NCI-H146 treated with DMSO at 0.1 percent for 48 hours (cell line): ENCODE data around the gene CXCR5.

Experiments
- DNase-seq: peaks from one replicate; lab custom pipeline; 2025; ENCODE audit not compliant: unreplicated experiment; lab: John Stamatoyannopoulos, UW

CXCR5 gene

DNA sequence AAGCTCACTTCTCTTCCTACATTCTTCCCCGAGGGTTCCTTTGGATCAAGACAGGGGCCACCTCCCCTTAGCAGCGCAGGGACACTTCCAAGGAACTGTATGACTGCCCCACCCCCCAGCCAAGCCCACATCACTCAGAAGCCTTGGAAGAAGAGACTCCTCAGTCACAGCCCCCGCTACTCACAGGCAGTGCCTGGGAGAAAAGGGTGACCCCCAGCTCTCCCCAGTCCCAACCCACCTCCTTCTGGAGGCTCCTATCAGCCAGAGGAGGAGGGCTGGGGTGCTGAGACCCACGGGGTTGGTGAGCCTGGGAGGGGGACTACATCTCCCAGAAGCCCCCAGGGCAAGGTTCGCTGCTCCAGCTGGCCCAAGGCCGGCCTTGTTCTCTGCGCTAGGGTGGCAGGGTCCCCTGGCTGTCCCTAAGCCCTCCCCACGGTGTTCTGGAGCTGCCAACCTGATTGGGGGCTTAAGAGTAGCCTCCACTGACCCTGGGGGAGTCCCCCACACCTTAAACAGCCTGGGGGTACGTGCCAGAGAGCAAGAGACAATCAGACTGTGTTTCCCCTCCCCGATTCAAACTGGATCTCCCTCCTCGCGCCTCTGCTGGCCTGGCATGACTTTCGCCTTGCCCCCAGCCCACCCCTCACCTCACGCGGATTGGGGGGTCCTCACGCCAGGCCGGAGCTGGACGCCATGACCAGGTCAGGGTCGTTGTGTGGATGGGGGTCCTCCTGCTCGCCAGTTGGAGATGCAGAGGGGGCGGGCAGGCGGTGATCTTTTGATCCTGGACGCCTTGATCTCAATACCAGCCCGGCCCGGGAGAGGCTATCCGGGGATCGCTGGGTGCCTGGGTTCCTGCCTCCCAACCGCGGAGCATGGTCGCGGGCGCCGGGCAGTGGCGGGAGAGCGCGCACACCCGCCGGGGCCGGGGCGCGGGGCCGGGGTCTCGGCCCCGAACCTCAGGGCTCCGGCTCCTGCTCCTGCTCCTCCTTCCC, 41.2 kb downstream of the CXCR5 start:
- DNase-seq = no peak

DNA sequence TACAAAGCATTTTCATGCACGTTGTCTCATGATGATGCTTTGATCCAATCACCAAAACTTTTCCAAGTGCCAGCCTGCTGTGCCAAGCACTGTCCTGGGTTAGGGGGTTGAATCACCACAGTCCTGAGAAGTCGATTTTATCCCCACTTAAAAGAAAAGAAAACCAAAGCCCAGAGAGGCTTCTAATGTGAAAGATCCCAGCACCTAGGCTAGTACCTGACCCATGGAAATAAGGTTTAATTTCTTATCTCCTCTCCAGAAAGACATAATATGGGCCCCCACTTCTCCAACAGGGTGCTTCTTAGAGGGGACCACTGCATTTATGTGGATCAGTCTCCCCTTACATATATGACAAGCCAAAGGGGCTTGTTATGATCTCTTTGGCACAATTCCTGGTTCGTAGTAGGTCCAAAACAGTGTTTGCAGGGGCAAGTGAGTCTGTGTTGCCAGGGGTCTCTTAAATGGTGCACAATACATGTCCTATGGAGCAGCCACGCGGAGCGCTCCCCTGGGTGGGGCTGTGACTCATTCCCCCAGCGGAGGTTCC, 43.9 kb downstream of the CXCR5 start:
- DNase-seq = no peak

DNA sequence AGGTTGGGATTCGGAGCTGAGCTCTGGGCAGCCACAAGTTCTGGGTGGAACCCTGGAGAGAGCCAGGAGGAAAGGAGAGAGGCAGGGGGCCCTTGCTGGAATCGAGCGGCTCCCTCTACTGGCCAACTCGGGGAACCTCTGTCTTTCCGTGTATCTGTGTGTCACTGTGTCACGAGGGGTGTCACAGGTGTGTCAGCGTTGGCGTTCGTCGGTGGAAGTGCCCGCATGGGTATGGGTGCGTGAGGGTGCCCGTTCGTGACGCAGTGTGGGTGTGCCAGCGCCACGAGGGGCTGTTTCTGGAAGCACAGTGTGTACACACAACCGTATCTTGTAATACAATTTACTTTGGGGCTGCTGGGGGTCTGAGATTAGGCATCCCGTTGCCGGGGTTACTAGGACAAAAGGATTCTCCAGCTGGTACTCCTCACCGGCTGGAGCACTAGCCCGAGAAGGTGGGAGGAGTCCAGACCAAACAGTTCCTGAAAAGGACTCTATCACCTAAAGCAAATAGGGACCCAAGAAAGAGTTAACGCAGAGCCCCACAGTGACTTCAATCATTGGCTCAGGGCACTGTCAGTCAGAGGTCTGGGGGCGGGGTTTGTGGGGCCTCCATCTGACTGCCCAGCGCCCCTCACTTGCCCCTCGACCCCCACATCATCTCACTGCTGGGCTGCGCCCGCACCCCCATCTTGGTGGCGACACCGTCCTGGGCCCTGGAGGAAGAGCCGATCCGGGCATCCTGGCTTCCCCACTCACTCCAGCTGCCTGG, 44.6 kb downstream of the CXCR5 start:
- peak; percentile 84 for DNase-seq

DNA sequence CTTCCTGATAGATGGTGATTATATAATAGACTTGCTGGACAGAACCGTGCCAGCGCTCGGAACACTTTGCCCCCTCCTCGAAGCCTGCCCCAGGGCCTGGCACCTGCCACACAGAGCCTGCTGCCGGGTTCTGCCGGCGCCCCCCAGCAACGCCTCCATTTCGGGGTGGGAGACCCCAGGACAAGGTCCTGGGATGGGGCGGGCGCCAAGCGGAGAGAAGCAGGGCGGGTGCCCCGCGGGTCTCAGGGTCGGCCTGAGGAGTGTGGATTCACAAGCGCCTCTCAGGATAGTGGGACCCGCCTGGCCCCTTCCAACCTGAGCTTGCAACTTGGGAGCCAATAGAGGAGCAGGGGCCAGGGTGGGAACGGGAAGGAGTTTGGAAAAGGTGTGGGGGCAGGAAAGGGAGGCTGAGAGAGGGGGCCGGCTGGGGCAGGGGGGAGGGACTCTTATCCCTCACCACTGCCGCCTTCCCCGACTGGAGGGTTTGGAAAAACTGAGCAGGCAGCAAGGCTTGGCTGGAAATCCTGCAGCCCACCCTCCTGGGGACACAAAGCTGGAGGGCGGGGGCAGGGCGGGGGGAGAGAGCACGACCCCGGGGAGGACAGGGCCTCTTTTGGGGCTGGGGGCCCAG, 45.3 kb downstream of the CXCR5 start:
- DNase-seq = no peak

DNA sequence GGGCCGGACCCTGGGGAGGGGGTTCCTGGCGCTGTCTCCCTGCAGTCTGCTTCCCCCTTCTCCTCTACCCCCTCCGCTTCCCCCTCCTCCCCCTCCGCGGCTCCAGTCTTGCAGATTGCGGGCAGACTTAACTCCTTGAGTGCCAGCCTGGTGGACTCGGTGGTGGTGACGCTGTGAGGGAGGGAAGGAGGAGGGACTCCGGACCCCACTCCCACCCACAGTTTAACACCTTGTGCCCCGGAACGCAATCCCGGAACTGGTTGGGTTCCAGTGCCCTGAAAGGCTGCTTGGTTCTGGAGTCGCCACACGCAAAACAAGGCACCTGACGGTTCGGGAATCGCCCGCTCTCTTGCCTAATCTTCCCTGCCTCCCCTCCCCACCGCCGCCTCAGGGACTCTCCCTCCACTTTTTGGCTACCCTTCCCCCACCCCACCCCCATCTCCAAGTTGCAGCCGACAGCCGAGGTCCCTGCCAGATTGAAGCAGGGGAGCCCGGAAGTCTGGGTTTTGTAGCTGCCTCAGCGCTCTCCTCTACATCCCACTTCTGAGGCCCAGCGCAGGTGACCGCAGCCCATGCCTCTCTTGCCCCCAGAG, 45.9 kb downstream of the CXCR5 start:
- DNase-seq = peak; percentile 28

DNA sequence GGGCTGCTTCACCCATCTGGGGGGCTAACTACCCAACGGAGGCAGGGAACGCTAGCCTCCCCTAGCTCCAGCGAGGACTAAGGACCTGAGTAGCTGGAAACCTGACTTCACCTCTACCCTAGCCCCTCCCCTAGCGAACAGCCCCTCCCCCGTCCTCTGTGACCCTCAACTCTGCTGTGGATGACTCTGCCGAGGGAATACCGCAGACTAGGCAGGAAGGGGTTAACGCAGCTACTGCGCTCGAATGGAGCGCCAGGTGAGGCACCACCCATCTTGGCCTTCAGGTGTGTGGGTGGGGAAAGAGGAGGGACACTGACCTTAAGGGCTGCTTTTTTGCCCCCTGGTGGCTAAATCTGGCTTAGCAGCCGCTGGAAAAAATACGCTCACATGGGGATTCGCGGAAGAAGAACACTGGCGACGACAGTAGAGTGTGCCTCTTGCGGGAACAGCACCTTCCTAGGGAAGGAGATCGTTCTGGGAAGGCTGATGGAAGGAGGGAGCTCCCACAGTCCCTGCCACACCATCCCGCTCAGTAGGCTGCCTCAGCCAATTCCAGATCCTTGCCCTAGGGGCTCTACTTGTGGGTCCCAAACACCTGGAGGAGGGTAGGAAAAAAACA, 46.5 kb downstream of the CXCR5 start:
- DNase-seq = peak; percentile 83

DNA sequence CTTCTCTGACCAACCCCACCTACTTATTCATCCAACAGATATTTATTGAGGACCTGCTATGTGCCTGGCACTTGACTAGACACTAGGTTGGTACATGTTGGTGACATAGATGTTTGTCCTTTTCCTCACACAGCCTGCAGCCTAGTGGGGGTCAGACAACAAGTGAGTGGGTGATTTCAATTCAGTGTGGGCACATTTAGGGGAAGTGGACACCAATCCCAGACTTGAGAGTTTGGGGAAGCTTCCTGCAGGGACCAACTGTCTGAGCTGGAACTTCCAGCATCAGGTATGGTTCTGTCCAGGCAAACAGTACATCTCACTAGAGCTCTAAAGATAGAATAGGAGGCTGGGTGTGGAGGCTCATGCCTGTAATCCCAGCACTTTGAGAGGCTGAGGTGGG, 47.9 kb downstream of the CXCR5 start:
- no peak for DNase-seq

DNA sequence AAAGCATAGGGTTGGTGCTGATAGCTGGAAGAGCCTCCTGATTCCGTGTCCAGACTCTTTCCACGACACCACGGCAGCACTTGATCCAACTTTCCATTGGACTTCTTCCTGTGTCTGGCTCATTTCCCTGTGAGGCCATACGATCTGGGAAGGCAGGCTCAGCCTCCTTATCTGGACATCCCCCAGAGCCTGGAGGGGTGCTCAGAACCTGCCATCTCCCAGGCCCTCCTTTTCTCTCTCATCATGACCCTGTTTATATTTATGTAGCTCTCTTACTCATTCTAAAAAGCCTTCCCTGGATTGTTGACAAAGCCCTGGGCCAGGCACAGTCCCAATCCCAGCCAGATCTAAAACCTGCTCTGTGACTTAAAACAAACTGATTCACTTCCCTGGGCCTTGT, 49.8 kb downstream of the CXCR5 start:
- no peak for DNase-seq

DNA sequence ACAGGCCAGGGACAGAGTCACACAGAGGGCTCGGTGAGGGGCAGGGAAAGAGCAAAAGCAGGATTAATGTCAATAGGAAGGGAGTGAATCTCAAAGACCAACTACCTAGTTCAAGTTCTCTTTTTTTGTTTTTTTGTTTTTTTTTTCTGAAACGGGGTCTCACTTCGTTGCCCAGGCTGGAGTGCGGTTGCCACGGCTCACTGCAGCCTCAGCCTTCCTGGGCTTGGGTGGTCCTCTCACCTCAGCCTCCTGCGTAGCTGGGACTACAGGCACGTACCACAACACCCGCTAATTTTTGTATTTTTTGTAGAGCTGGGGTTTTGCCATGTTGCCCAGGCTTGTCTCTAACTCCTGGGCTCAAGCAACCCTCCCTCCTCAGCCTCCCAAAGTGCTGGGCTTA, 51.7 kb downstream of the CXCR5 start:
- DNase-seq = no peak

DNA sequence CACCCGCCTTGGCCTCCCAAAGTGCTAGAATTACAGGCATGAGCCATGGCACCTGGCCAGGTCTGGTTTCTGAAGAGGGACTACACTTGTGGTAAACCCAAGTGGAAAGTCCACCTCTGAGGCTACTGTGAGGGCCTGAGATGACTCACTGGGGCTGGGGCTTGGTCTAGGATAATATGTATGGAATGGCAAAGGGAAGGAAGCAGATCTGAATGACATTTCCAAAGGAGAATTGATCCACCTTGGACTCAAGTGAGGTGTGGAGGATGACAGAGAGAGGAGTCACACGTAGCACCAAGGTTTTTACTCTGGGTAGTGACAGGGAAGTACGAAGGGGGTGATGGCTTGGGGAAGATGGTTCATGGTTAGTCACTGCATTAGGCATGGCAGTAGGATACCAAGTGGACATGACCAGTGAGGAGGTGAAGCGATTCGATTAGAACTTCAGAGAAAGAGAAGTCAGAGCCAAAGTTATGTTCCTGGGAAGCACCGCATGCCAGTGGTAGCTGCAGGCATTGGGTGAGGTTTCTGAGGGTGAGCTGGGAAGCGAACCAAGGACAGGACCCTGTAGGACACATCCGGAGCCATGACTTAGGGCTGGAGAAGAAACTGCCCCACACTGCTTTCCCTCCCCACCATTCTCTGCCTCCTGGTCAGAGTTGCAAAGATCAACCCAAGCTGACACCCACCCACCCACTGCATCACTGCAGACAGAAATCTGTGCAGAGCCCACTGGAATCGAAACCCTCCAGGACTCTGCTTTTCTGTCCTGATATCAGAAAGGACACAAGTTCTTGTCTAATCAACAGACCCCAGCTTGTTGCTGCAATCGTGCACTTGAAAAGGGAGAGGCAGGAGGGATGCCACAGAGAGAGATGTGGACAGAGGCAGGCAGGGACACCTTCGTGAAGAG, 55.1 kb downstream of the CXCR5 start:
- no peak for DNase-seq

DNA sequence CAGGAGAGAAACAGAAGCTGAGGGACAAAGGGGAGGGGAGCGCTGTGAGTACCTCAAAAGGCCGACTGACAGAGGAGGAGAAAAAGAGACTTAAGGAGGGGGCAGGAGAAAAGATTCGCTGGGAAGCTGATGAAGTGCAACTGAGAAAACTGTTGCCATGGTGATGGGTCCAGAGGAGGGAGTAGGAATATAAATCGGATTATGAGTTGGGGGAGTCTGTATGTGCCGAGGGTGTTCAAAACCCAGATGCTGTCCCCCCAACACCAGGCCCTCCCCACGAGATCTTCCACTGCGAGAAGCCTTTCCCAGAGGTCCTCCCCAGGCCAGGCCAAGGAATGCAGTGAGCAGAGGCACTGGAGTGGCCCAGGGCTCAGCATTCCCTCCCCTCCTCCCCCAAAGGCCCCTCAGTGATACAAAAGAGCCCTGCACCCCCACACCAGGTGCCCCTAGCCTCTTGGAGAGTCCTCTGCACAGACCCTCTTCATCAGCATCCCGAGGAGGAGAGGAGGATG, 55.8 kb downstream of the CXCR5 start:
- DNase-seq = no peak

DNA sequence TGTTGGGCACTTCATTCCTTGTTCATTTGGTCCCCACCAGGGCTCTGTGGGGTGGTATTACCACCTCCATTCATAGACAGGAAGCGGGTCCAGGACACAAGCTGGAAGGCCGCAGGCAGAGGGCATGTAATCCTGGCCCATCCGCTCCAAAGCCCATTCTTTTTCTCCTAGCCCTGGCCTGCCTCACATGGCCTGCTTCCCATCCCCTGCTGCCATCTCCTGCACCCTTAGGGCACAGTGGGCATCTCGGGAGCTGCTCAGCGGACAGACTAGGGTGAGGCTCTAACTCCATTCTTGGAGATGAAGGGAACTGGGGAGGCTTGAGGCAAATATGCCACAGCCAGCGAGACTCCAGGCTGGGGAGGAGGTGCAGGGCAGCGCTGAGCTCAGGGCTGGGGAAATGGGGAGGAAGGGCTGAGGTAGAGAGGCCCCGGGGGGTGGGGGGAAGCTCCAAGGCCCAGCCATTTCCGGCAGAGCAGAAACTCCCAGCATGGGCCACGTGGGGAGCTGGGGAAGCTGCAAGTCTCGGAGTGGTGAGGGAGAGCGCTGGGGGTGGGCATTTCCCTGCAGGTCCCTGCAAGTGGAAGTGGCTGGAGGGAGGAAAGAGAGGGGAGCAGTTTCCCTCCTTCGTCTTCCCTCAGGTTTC, 56.4 kb downstream of the CXCR5 start:
- no peak for DNase-seq

DNA sequence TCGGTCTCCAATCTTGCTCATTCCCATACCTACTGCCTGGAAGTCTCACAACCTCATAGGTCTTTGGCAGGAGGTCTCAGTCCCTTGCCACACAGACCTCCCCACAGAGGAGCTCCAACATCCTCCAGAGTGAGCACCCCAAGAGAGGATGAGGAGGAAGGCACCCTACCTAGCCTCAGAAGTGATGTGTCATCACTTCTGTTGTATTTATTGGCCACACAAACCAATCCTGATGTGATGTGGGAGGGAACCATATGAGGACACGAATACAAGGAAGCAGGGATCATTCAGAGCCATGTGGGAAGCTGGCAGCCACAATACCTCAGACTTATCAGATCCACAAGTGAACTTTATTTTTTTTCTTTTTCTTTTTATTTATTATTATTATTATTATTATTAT, 63.4 kb downstream of the CXCR5 start:
- DNase-seq = no peak
